Activated CD8-positive, alpha-beta memory T cell treated with anti-CD3 and anti-CD28 coated beads for 4 hours (primary cell): ENCODE data around the gene CADPS2.
"Not testable (repeated sequence)": the region's sequence is repeated elsewhere in the genome, so short reads cannot be mapped to it uniquely, and the experiment has no call there.

Experiments
- DNase-seq, 2 donors: peaks; one replicate each; pipeline ENCODE4 v3.0.0-alpha.2; 2020; ENCODE audit warnings: low read depth in 2 of 2

Gene CADPS2

DNA sequence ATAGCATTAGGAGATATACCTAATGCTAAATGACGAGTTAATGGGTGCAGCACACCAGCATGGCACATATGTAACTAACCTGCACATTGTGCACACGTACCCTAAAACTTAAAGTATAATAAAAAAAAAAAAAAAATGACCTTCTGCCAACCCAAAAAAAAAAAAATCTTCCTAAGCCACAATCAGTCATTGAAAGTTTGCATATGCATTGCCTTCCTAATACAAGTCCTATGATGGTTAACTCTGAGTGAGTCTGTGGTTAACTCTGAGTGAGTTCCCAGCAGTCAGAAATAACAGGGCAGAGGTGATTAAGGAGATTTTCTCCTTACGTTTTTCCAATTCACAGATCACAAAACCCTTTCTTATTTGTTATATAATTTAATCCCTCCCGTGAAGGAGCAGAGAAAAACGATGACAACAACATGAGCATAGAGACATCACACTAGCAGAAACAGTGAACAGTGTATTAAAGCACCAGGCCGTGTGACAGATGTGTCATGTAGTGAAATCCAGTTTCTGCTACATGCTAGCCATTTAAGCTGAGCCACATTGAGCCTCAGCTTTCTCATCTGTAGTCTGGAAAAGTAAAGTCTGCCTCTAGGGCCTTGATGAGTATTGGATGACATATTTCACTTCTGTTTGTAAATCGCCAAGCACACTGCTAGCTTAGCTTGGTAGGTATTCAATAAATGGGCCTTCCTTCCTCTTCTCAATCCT, 176.2 kb downstream of the CADPS2 start:
- no peak for DNase-seq

- DNase-seq, result no peak
Observed at GRCh38 chr7:122706836-122707235, 179.4 kb downstream of the CADPS2 start.

GRCh38 chr7:122702872-122703510, 183.3 kb downstream of the CADPS2 start, which contains the start of gene RNF148:
RNF148 (minus strand) TSS chr7:122702922; CDS start chr7:122702750, 172 bp downstream.
- DNase-seq, result no peak

- no peak for DNase-seq
Observed at GRCh38 chr7:122699017-122699416, 187.2 kb downstream of the CADPS2 start, which contains the start of gene RNF133. RNF133 (minus strand) TSS chr7:122699117; CDS start chr7:122698918, 199 bp downstream.

DNA sequence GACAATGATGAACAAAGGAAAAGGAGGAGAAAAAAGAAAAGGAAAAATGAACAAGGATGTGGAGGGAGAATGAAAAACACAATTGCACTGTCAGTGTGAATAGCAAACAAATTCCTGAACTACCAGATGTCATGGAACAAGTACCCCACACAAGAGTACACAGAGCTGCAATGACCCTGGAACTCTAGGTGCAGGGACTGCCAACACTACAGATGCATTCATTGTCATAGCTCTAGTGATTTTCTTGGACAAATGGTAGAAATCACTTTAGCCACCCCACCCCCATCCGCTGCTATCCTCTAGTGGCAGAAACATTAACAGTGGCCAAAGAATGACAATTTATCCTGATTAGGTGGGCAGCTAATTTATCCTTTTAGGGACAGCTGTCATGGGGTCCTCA, 190.4 kb downstream of the CADPS2 start:
- no peak for DNase-seq

DNA sequence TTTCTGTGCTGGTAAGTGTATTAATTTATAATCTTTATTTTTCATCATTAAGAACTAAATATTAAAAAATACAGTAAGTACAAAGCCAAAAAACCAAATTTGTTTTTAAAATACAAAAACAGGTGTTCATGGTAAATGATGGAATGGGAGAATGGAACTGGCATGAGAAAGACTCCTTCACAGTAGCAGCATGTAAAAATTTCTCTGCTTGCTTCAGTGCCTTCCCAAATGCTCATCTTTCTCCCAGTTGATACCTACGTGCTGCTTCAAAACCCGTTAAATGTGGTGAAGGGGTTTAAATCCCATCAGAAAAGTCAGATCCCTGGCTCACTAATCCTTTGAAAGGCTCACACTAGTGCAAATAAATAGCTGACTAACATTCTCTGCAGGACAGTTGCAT, 191.6 kb downstream of the CADPS2 start:
- no peak for DNase-seq

- DNase-seq, result no peak
Observed at GRCh38 chr7:122692769-122693309, 193.4 kb downstream of the CADPS2 start.

- DNase-seq, result no peak
Observed at GRCh38 chr7:122691569-122692235, 194.6 kb downstream of the CADPS2 start.

- no peak for DNase-seq
Observed at GRCh38 chr7:122689346-122690109, 196.7 kb downstream of the CADPS2 start.

DNA sequence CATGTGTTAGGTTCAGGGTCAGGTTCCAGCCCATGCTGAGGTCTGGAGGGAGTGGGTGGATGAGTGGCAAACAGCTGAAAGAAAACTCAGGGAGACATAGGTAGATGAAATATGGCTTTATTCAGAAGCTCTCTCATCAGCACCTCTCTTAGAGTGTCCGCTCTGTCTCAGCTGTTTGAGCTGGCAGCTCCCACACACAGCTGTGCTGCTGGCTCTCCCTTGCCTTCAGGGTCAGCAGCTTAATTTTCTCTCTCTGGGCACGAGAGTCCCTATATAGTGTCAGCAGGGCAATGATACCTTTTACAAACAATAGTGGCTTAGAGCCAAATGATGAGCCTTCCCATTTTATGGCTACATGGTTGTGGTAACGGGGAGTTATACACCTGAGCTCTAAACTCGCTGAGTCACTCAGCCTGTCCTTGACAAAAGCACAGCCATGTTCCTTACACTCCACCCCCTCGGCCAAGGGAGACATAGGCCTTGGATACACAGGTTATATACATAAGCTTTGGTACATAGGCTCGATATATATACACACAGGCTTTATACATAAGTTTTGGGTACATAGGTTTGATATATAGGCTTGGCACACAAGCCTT, 197.8 kb downstream of the CADPS2 start:
- no peak for DNase-seq

DNA sequence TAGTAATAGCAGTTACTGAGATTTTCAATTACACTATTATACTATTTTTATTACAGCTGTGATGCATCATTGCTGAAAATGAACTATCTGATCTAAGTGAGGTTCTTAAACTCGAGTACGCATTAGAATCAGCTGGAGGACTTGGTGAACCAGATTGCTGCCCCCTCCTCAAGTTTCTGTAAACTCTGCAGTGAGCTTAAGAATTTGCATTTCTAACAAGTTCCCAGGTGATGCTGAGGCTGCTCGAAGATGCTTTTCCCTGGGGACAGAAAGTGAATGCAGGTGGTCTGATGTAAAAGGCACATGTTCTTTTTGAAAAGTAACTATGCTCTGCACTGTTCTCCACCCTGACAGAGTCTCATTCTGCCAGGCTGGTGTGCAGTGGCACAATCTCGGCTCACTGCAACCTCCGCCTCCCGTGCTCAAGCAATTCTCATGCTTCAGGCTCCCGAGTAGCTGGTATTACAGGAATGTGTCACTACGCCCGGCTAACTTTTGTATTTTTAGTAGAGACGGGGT, 199.8 kb downstream of the CADPS2 start:
- no peak for DNase-seq

GRCh38 chr7:122684504-122684903, 201.8 kb downstream of the CADPS2 start:
- no peak for DNase-seq

DNA sequence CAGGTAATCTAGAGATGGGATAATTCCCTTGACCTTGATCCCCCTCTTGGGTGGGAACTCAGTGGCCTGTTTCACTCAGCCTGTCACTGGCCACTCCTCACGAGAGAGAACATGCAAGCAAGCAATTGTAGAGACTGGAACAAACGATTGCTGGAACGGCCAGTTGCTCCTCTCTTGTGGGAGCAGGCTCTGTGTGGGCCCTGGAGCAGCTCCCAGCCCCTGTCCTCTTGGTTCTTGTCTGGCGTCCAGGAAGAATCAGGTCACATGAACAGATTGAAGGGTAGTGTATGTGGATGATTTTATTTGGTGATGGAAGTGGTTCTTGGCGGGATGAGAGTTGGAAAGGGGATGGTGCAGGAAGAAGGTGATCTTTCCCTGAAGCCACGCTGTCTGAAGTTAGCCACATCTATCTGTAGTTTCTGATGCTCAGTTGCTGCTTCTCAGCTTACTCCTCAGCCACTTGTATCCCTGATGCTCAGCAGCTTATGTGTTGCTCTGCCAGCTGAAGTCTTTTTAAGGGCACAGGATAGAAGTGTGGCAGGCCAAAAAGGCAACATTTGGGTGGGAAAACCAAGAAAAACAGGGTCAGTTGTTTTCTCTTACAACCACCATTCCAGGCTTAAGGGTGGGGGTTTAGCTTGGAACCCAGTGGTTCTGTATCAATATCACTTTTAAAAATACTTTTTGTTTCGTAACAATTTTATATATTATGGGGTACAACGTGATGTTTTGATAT, 203.3 kb downstream of the CADPS2 start:
- no peak for DNase-seq

DNA sequence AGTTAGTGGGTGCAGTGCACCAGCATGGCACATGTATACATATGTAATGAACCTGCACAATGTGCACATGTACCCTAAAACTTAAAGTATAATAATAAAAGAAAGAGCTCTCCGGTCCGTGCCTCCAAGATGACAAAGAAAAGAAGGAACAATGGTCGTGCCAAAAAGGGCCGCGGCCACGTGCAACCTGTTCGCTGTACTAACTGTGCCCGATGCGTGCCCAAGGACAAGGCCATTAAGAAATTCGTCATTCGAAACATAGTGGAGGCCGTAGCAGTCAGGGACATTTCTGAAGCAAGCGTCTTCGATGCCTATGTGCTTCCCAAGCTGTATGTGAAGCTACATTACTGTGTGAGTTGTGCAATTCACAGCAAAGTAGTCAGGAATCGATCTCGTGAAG, 205.1 kb downstream of the CADPS2 start:
- not testable (repeated sequence) for DNase-seq

- no peak for DNase-seq
Observed at GRCh38 chr7:122679813-122680212, 206.4 kb downstream of the CADPS2 start.

DNA sequence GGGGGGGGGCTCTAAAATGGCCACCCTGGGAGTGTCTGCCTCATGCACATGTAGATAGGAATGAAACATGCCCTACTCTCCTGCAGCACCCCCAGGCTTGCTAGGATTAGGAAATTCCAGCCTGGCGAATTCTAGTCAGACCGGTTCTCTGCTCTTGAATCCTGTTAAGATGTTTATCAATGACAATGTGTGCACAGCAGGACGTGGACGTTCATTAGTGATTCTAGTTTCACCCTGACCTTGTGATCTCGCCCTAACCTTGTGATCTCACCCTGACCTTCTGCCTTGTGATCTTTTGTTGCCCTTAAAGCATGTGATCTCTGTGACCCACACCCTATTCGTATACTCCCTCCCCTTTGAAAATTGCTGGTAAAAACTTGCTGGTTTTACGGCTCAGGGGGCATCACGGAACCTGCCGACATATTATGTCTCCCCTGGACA, 207.0 kb downstream of the CADPS2 start:
- not testable (repeated sequence) for DNase-seq

DNA sequence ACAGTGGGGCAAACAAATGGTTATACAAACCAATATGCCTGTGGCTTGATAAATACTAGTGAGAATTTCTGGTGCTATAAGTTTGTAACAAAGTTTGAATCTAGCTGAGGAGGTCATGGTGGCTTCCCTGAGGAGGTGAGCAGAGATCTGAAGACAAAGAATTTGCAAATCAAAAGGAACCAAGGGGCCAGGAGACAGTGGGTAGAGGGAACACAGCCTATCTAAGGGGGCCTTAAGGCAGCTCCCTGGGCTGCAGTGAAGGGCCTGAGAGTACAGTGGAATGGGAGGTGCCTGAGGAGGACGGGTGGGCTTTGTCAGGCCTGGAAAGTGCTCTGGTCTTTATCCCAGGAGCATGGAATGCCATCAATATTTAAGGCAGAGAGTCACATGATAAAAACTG, 209.1 kb downstream of the CADPS2 start:
- no peak for DNase-seq

DNA sequence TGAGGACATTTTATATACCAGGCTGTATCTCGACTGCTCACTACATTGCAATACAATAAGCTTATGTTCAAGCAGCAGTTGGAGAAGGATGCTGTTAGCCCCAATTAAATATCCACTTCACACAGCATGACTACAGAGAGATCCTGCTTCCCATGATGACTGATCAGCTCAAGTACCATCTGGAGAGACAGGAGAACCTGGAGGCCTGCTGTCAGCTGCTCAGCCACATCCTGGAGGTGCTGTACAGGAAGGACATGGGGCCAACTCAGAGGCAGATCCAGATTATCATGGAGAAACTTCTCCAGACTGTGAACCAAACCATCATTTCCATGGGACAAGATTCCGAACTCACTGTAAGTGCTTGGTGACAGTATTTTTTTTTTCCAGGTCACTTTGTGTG, 209.8 kb downstream of the CADPS2 start:
- DNase-seq, result no peak

DNA sequence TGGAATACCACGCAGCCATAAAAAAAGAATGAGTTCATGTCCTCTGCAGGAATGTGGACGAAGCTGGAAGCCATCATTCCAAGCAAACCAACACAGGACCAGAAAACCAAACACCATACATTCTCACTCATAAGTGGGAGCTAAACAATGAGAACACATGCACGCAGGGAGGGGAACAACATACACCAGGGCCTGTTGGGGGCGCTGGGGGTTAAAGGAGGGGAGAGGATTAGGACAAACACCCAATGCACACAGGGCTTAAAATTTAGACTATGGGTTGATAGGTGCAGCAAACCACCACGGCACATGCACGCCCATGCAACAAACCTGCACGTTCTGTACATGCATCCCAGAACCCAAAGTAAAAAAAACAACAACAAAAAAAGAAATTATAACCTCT, 210.6 kb downstream of the CADPS2 start:
- DNase-seq, result no peak

GRCh38 chr7:122675011-122675410, 211.2 kb downstream of the CADPS2 start:
- DNase-seq, result no peak
